NT2/D1 (cell line): ENCODE measurements around the gene SH3PXD2A.

ENCODE experiments used
- SUZ12 ChIP-seq: IDR thresholded peaks from 2 replicates; pipeline ENCODE4 v1.6.1; 2011; ENCODE audit not compliant: insufficient read length, insufficient read depth; ENCODE audit errors: extremely low read depth
- YY1 ChIP-seq: IDR thresholded peaks from 2 replicates; pipeline ENCODE4 v1.6.1; 2011; ENCODE audit not compliant: insufficient read length, insufficient read depth
- ZNF274 ChIP-seq: IDR thresholded peaks from 2 replicates; pipeline ENCODE4 v1.6.1; 2011; ENCODE audit warnings: mild to moderate bottlenecking, low read depth, low read length

- TF ChIP-seq ZNF274 (no peak), YY1 (no peak), SUZ12 (no peak)
Observed at GRCh38 chr10:103767756-103768155, 87.6 kb downstream of the SH3PXD2A start.
